ENCODE data around the gene MEOX1.
"Not testable (repeated sequence)": the region's sequence is repeated elsewhere in the genome, so short reads cannot be mapped to it uniquely, and the experiment has no call there.

The MEOX1 gene

GRCh38 chr17:43661699-43662412, at the start of gene MEOX1:
TSS of gene MEOX1 (minus strand) at chr17:43661922. CDS start at chr17:43661534, 388 bp downstream.
- DNase-seq, result no peak

GRCh38 chr17:43710101-43710500, 48.4 kb upstream of the MEOX1 start:
- no peak for DNase-seq

DNA sequence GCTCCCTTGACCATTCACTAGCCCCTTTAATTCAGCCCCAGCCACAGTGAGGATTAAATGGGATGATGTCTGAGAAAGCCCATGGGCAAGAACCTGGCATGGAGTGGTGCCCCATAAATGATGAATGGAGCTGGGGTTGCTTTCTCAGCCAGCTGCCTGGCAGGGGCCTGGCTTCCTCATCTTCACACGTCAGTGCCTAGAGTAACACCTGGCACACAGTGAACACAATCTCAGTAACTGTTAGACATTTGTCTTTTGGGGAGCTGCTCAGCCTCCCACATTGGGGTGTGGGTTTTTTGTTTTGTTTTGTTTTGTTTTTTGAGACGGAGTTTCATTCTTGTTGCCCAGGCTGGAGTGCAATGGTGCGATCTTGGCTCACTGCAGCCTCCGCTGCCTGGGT, 47.5 kb upstream of the MEOX1 start:
- no peak for DNase-seq

DNA sequence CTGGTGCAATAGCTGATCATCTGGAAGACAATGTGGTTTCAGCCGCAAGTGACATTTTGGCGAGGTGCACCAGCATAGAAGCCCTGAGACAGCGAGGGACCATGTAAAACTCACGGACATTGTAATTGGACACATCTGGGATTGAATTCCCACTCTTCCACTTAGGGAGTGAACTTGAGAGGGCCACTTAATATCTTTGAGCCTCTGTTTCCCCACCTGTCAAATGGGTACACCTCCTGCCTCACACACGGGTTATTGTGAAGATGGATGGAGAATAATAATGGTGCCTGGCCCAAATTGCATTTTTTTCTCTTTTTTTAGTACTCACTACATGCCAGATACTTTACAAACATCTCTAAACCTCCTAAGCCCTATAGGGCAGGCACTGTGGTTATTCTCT, 45.5 kb upstream of the MEOX1 start:
- no peak for DNase-seq

DNA sequence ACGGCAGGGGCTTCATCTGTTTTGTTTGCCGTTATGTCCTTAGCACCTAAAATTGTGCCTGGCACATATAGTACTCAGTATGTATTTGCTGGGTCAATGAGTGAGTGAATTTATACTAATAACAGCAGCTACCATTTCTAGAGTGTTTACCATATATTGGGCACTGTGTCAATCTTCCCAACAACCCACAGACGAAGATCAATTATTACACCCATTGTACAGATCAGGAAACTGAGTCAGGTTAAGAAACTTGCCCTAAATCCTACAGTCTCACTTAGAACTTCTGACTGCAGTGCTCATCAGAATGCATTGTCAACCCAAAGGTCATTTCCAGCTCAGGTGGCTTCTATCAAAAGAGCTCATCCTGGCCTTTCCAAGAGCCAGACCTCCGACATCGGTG, 44.5 kb upstream of the MEOX1 start:
- no peak for DNase-seq

- no peak for DNase-seq
Measured at GRCh38 chr17:43703630-43704029, 41.9 kb upstream of the MEOX1 start.

DNA sequence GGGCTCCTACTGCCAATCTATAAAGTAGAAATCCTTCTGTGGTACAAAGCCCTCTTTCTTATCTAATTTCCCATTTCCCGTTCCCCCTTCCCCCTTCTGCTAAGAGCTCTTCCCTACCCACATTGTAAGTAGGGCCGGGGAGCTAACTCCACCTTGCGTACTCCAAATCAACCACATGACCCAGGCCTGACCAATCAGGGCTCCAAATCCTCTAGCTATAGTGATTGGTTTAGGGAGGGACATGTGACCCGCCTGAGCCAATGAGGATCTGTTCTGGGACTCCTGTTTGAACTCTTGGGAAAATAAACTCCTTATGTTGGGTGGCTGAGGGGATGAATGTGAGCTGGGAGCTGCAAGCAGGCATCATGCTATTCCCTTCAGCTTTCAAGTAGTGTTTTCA, 40.9 kb upstream of the MEOX1 start:
- no peak for DNase-seq

GRCh38 chr17:43701318-43701743, 39.6 kb upstream of the MEOX1 start:
- DNase-seq, result peak in 1 of 2 experiments; percentile 7

DNA sequence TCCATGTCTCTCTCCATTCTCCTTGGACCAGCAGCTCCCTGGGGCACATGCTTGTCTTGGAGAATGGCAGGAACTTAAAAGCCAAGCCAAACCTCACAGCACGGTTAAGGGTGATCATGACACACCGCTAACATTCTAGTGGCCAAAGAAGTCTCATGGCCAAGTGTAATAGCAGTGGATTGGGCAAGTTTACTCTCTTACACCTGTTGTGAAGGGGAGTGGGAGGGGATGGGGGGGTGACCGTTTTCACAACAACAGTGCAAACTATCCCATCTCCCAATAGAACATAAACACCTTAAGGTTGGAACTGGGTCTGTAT, 37.7 kb upstream of the MEOX1 start:
- no peak for DNase-seq

- DNase-seq, result no peak
Measured at GRCh38 chr17:43698678-43699437, 37.1 kb upstream of the MEOX1 start.

- no peak for DNase-seq
Measured at GRCh38 chr17:43697937-43698336, 36.2 kb upstream of the MEOX1 start.

DNA sequence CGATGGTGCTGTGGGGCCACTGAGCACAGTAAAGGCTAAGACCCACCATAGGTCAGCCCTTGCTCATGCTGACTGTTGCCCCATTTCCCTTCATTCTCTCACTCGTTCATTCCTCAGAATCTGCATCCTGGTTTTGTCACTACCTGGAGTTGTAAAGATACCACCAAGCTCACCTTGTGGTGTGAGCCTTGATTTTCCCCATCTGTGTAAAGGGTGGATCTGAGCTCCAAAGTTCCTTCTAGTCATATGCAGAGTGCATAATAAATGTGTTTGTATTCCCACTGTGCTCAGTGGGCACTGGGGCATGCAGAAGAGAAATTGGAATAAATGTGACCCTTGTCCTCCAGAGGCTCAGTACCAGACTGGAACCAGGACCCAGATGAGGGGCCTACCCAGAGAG, 35.2 kb upstream of the MEOX1 start:
- no peak for DNase-seq

GRCh38 chr17:43695970-43696865, 34.5 kb upstream of the MEOX1 start:
- DNase-seq, result no peak

DNA sequence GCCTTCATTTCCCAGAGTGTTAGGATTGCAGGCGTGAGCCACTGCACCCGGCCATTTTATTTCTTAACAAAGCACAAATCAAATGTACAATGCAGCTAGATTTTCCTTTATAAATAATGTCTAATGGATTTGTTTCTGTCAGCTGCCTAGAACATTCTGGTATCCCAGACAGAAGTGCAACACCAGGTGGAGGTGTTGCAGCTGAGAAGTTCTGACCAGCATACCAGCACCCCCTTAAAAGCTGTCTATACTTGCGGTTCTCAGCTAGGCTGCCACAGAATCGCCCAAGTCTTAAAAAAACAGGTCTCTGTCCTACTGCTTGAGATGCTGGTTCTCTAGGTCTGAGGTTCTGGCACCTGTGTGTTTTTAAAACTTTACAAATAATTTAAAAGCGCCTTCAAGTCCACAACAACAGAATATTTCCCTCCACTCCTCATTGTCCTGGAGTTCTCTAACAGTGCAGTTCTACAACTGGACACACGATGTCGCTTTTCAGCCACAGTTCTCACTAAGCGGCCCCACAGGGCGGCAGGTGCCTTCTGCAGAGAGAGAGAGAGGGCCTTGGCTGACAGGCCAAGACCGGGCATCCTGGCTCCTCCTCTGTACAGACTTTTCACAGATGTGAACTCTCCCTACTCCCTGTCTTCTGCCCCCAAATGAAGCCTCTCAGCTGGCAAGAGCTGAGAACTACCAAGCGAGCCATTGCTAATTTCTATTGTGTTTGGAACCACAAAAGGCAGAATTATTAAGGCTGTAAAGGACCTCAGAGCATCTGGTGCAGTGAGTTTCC, 32.6 kb upstream of the MEOX1 start:
- peak; percentile 64 to 66 for DNase-seq

- no peak for DNase-seq
Measured at GRCh38 chr17:43691317-43691693, 29.6 kb upstream of the MEOX1 start.

GRCh38 chr17:43690624-43691316, 29.0 kb upstream of the MEOX1 start:
- DNase-seq, result no peak

DNA sequence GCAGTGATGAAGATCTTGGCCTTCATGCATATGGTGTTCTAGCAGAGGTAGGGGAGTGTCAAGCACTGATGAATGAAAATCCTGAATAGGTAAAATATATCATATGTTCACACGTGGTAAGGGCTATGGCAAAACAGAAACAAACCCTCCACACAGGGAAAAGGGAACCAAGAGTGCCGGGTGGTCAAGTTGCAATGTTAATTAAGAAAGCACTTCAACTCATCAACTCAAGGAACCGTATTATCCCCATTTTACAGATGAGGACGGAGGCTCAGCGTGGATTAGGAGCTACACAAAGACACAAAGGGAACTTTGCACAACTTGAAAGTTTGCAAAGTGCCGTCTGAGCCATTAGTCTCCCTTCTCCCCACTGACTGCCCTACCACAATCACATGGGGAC, 28.1 kb upstream of the MEOX1 start:
- DNase-seq, result no peak

GRCh38 chr17:43689131-43689530, 27.4 kb upstream of the MEOX1 start:
- no peak for DNase-seq

- DNase-seq, result not testable (repeated sequence)
Measured at GRCh38 chr17:43686957-43687356, 25.2 kb upstream of the MEOX1 start.

DNA sequence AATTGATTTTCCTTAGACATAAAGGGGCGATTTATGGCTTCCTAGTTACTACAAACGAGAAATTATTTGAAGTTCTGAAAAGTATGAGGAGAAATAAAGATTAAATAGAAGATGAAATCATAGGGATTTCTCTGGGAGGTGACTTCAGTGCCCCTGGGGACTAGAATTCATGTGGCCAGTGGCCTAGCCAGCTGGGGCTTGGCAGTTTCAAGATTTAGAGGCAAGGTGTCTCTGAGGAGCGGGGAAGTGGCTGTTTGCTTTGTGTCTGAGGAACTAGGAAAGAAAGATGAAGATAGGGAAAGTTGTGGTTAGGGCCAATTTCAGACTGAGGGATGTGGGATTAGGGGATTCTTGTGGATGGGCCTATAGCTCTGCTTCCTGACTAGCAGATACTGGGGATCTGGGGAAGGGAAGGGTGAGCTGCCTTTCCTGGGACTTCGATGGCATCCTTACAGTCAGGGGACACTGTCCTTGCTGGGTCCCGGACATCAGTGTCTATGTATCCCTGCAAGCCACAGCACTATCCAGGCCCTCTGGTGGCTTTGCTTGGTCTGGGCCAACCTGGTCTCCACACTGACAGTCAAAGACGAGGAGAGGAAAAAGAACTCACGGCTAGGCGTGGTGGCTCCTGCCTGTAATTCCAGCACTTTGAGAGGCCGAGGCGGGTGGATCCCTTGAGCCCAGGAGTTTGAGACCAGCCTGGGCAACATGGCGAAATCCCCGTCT, 22.4 kb upstream of the MEOX1 start:
- no peak for DNase-seq

DNA sequence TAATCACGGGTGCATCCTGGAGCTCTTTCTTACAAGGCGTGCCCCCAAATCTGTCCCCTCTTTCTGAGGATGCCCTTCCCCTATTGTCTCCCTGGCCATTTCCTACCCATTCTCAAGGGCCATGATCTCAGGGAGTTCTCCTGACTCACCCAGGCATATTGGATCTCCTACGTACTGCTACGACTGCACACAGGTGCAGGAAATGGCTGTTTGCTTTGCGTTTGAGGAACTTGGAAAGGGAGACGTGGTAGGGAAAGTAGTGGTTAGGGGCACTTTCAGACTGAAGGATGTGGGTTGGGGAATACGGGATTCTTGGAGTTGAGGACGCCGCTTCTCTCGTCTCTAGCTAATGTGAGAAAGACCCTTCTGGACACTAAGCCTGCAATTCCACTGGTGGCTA, 18.7 kb upstream of the MEOX1 start:
- DNase-seq, result no peak

All from stimulated activated CD4-positive, alpha-beta T cell treated with anti-CD3 and anti-CD28 coated beads, Interleukin-4, amount 100 ng/mL, for 4 hours (primary cell).